HG02981 (cell line): ENCODE results near the gene MAB21L4.

Experiments used
- ATAC-seq: cut with Tn5 transposase; IDR thresholded peaks from one replicate; pipeline ENCODE4 v1.9.1; 2021; ENCODE audit warnings: mild to moderate bottlenecking, moderate library complexity; ENCODE audit not compliant: unreplicated experiment

Gene MAB21L4

GRCh38 chr2:240898108-240898730 is 2.3 kb upstream of the MAB21L4 start:
- no peak for ATAC-seq

DNA sequence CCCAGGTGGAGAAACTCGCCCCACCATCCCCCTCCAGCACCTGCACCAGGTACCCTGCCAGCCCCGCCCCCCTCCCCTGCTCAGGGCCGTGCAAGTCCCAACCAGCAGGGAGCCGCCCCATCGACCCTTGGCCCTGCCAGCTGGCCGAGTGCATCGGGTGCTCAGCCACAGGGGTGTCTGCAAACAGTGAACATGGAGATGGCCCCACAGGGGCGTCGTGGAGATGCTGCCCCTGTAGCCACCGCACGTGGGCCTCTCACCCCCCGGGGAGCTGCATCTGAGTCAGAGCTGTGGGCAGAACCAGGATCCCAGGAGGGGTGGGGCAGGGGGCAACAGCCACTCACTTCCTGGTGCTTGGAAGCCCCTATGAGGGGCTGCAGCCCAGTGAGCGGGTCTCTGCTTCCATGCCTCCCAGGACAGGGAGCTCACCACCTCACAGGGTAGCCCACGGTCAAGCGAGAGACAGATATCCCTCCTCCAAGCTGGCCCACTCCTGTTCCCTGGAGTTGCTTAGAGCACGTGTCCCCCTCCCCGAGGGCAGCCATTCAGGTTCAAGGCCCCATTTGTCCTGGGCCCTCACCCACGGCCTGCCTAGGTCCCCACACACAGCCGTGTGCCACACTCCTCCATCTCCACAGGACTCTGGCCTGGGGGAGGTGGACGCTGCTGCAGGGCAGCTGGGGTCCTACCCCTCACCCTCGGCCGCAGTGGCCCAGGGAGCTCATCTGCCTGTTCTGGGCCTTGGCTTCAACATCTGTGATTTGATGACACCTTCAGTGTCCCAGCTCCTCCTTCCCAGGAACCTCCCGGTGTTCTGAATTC is 1.1 kb upstream of the MAB21L4 start:
- no peak for ATAC-seq

- no peak for ATAC-seq
Measured at GRCh38 chr2:240896394-240896793, 438 bp upstream of the MAB21L4 start.

GRCh38 chr2:240894836-240895558 is 959 bp downstream of the MAB21L4 start:
- ATAC-seq, result no peak

GRCh38 chr2:240894006-240894405 is 1.9 kb downstream of the MAB21L4 start:
- ATAC-seq, result no peak

DNA sequence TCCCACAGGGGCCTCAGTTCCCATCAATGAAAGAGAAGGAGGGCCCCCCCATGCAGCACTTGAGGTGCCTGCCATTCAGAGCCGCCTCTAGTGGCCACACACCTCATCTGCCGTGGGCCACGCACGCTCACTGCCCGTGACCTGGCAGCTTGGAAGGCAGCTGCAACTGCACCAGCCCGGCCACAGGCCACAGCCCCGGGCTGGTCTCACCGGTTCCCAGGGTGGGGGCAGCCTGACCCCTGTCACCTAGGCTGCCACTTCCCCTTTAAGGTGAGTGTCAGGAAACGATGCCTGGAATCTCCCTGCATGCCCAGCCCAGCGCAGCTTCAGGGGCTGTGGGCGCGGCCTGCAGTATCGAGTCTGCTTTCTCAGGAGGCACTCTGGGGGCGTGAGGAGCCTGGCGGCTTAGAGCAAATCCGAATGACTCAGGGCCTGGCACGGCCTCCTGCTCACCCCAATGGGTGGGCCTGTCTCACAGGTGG is 2.6 kb downstream of the MAB21L4 start:
- ATAC-seq, result no peak

DNA sequence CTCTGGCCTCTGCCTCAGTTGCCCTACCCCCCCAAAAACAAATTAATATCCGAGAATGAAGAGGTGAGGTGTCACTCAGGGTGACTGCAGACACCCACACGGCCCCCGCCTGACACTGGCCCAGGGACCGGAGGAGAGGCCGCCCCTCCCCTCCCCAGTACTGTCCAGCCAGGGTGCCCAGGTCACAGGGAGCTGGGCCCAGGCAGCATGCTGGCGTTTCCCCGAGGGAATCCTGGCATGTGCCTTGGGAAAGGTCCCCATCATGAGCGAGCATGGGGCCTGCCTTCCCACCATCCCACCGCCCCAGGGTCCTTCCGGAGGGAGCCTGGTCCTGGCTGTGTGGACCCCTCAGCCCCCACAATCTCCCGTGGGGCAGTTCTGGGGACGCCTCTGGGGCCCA is 3.0 kb downstream of the MAB21L4 start:
- ATAC-seq, result no peak

- ATAC-seq, result no peak
Measured at GRCh38 chr2:240892356-240892755, 3.6 kb downstream of the MAB21L4 start.

DNA sequence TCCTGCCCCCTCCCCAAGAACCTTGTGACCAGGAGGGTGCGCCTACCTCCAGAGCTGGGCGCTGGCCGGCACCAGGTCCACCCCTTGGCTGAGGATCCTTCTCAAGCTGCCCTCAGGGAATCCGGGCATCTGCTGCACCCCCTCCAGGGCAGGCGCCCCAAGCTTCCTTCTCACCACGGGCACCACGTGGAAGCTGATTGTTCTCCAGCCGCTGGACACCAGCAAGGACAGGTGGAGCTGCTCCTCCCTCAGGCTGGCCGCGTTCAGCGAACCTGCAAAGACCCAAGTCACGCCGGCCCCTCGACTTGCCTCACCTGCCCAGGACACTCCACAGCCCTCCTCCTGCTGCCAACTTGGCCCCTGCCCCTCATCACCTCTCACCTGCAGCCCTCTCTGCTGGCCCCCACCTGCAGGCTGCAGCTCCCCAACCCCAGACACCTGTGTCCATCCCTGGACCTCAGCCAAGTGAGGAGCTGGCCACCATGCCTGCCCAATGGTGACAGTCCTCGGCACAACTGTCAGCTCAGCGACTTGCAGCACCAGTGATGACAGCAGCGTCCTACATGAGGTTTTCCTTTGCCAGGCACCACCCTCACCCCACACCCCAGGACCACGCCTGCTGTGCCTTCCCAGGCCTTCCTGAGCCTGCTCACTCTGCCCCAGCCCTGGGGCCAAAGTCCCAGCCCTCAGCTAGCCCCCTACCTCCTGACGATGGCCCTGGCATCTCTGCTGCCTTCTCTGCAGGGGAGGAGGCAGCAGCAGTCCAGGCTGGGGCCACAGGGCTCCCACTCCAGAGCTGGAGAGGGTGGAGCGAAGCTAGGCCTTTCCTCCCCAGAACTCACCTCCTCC is 4.2 kb downstream of the MAB21L4 start:
- no peak for ATAC-seq

DNA sequence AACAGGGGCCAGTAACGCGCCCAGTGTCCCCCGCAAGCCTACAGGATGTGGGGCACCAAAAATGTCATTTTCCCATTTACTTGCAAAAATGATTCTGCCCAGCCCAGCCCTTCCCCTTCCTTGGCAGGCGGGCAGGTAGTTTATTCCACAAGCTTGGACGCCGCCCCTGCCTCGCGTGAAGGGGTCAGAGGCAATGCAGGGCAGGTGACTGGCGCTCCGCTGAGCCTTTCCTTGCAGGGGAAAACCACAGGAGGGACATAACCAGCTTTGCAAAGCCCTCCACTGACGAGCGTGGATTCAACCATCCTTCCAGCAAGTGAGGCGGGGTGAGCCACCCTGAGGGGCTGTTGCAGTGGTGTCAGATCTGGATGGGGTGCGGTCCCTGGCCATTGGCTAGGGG is 5.3 kb downstream of the MAB21L4 start:
- no peak for ATAC-seq

- ATAC-seq, result no peak
Measured at GRCh38 chr2:240889601-240890560, 6.1 kb downstream of the MAB21L4 start.

DNA sequence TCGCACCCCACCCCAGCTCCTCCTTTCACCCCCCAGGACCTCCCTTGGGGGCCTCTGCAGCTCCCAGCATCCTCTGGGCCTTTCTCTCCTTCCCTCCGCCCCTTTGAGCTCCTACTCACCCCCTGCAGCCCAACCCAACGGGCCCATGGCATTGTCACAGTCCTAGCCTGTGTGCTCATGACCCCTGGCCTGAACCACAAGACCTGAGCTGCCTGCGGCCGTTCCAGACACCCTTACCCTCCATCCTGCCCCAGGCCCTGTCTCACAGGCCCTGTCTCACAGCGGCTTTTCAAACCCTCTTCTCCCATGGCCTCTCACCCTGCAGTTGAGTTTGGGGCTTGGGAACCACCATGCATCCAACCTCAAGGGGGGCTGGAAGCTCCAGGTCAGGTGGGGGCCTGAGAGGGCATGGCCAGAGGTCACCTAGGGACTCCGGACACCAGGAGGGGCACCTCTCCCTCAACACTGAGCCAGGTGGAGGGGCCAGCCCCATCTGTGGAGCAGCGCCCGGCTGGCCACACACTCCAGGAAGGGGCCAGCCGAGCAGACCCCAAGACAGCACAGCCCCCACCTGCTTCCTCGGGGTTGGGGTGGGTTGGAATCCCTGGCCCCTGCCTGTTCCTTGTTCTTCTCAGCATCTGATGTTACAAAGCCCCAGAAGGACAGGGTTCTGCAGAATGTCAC is 6.9 kb downstream of the MAB21L4 start:
- no peak for ATAC-seq

GRCh38 chr2:240888130-240888889 is 7.6 kb downstream of the MAB21L4 start:
- no peak for ATAC-seq

- no peak for ATAC-seq
Measured at GRCh38 chr2:240887631-240888030, 8.3 kb downstream of the MAB21L4 start.

DNA sequence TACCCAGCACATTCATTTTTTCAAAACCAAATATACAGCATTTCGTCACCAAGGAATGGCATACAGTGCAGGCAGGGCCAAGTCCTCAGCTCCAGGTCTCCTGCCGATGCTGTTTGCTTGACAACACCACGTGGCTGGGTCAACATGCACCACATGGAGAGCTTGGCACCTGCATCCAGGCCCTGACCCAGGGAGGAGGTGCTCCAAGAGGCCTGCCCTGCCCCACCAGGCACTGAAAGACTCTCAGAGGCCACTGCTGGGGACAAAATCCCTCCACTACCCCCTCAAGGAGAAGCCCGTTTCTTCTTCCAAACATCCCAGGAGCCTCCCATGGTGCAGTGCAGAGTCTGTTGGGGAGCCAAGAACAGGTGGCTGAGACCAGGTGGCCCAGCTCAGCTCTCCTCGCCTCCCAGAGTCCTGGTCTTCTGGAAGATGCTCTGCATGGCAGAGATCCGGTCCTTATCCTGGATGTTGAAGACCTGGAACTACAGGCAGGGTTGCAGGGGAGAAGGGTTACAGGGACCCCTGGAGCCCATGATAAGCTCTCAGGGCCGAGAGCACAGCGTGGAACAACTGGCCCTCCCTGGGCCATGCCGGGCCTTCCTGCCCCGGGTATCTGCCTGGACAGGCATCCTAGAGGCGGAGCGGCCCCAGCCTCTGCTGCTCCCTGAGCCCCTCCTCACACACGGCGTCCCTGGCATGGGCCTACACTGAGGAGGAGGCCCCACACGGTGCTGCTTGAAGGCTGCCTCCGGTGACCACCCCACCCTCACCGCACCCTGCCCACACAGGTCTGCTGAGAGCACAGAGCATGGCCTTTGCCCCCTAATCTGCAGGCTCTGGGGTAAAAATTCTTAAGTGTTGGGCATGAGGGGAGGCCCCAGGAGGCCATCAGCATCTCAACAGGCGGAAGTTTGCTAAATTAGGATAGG is 9.0 kb downstream of the MAB21L4 start:
- no peak for ATAC-seq

DNA sequence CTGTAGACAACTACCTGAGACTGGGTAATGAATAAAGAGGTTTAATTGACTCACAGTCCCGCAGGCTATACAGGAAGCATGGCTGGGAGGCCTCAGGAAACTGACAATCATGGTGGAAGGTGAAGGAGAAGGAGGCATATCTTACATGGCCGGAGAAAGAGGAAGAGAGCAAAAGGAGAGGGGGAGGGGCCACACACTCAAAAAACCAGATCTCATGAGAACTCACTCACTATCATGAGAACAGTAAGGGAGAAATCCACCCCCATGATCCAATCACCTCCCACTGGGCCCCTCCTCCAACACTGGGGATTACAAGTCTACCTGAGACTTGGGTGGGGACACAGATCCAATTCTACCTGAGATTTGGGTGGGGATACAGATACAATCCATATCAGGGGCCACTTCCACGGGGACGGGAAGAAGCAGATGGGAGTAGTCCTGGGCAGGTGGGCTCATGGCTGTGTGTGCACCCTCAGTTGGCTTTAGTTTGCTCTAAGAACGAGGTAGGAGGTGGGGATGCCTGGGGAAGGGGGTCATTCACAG is 9.9 kb downstream of the MAB21L4 start:
- ATAC-seq, result no peak

DNA sequence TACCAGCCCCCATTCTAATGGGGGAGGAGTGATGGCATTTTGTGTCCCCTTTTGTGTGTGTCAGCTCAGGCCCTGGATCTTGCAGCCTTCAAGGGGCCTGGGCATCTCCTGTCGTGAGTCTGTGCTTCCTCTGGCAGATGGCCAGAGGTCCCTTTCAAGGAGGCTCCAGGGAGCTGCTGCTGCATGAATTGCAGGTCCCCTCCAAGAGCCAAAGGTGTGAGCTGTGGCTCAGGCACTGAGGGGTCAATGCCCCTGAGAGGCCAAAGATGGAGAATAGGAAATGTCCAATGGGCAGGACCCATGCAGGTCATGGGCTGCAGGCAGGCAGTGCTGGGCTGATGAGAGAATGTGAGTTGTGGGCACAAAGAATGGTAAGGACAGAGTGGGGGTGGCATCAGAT is 10.4 kb downstream of the MAB21L4 start:
- ATAC-seq, result no peak
